ENCODE data around the gene CEP83. TPM values are rescaled to one million over a fixed set of nuclear protein-coding genes. Genes with fewer than 3 reads are reported as not detected.
"Not testable (repeated sequence)": the region's sequence is repeated elsewhere in the genome, so short reads cannot be mapped to it uniquely, and the experiment has no call there.

CEP83 gene
- total and polyA plus RNA-seq, 2 donors, result 4.6 to 42.9 TPM

DNA sequence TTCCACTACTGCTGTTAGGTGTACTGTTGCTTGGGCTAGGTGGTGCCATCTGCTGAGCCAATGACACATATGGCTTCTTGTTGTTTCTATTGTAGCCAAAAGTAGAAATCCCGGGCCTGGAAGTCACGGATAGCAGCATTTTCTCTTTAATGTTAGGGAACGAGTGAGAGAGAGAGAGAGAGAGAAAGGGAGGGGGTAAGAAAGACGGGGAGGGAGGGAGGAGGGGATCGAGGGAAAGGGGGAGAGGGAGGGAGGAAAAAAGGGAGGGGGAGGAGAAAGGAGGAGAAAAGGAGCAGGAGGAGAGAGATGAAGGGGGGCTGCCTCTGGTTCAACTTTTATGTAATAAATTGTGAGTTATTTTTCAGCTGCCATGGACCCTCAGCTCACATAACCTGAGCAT, 34.8 kb downstream of the CEP83 start:
- WGBS, result 98% methylated on average over 5 of the region's 5 CpGs
- H3K4me1 ChIP-seq (ENCODE audit: insufficient read depth); H3K36me3 ChIP-seq (ENCODE audit: insufficient read depth); H3K27ac ChIP-seq (ENCODE audit: low read depth); H3K4me3 ChIP-seq (ENCODE audit: low read depth, low read length); DNase-seq (ENCODE audit: extremely low spot score): not testable (repeated sequence)

DNA sequence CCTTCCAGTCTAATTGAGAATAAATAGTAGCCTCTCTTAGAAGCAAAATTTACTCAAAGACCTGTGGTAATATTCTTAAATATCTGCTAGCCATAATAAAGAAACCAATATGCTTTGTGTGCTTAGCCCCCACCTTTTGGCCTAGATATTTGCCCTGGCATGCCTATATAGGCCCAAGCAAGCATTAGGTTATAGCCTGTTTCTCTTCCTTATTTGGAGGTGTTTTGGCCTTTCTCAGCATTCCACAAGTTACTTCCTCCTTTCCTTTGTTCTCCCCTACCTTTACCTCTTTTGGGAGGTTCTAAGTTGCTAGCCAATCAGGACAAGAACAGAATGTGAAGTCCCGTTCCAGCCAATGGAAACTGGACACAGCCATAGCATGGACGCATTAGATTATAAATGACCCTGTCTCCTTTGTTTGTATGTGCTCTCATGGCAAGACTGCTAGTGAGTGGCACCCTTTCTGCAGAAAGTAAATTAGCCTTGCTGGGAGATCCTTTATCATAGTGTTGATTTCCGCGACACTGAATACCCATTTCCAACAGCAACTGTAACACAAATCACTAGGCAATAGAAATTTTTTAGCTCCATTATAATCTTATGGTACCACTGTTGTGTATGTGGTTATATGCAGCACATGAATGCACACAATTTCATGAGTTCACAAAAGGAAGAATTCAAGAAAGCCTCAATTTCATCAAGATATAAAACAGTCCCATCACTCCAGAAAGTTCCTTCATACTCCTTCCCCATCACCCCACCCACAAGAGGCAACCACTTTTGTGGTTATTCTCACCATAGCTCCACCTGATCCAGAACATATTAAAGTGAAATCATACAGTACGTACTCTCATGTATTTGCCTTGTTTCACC, 37.6 kb downstream of the CEP83 start:
- no peaks in the 10 kb centered on the region for H3K4me1 ChIP-seq (ENCODE audit: insufficient read depth)
- no peak overlapping the region for H3K4me3 ChIP-seq (ENCODE audit: low read depth, low read length)
- H3K36me3 ChIP-seq (ENCODE audit: insufficient read depth), result no peaks in the 10 kb centered on the region
- DNase-seq (ENCODE audit: extremely low spot score), result no peak
- WGBS, result 98% methylated on average over 5 of the region's 5 CpGs
- no peak overlapping the region for H3K27ac ChIP-seq (ENCODE audit: low read depth)

DNA sequence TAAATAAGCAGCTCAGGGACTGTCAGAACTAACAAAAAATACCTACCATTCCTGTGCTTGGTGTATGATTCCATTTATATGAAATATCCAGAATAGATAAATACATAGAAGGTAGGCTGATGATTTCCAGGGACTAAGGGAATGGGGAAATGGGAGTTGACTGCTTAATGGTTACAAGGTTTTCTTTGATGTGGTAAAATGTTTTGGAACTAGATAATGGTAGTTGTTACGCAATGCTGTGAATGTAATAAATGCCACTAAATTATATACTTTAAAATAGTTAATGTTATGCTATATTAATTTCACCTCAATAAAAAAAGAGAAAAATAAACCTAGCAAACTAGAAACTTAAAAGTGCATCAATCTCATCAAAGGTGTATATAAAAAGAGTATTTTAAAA, 41.1 kb downstream of the CEP83 start:
- Histone ChIP-seq H3K36me3 (ENCODE audit: insufficient read depth) (no peaks in the 10 kb centered on the region), H3K4me1 (ENCODE audit: insufficient read depth) (no peaks in the 10 kb centered on the region), H3K27ac (ENCODE audit: low read depth) (no peak overlapping the region), H3K4me3 (ENCODE audit: low read depth, low read length) (no peak overlapping the region)
- DNase-seq (ENCODE audit: extremely low spot score), result no peak
- WGBS, result 91% methylated on average over 1 of the region's 1 CpG

DNA sequence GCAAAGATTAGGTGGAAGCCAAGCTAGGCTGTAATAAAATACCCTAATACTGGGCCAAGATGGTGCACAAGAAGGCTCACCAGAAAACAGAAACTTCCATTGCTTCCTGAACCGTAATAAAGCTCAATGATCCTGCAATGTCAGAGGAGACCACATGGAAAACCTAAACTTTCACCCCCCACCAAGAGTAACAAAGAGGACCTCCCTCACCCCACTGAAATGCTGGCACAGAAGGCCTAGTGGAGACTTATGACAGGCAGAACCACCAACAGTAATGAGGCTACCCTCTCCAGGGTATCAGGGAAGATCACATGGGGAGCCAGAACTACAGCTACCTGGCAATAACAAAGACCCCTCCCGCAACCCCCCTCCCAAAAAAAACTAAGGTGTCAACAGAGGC, 43.1 kb downstream of the CEP83 start:
- DNase-seq (ENCODE audit: extremely low spot score), result no peak
- no peaks in the 10 kb centered on the region for H3K36me3 ChIP-seq (ENCODE audit: insufficient read depth)
- H3K4me3 ChIP-seq (ENCODE audit: low read depth, low read length), result no peak overlapping the region
- no peak overlapping the region for H3K27ac ChIP-seq (ENCODE audit: low read depth)
- WGBS, result 98% methylated on average over 2 of the region's 2 CpGs
- no peaks in the 10 kb centered on the region for H3K4me1 ChIP-seq (ENCODE audit: insufficient read depth)

DNA sequence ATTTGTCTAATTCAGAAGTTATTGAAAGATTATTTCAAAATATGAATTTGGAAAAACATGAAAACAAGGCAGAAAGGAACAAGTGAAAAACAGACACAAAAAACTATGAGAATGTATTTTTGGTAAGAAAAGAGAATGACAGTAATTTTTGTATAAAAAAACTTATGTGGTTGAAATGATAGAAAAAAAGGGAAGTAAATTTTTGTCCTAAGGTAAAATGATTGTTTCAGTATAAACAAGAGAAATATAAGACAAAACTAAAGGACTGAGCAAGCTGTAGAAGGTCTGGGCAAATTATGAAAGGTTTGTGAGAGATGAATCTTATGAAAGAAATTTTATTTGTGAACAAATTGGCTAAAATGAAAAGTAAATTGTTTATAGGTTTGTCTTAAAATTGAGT, 44.6 kb downstream of the CEP83 start:
- H3K4me1 ChIP-seq (ENCODE audit: insufficient read depth), result no peaks in the 10 kb centered on the region
- H3K27ac ChIP-seq (ENCODE audit: low read depth), result no peak overlapping the region
- H3K36me3 ChIP-seq (ENCODE audit: insufficient read depth), result no peaks in the 10 kb centered on the region
- no peak overlapping the region for H3K4me3 ChIP-seq (ENCODE audit: low read depth, low read length)
- DNase-seq (ENCODE audit: extremely low spot score), result no peak

DNA sequence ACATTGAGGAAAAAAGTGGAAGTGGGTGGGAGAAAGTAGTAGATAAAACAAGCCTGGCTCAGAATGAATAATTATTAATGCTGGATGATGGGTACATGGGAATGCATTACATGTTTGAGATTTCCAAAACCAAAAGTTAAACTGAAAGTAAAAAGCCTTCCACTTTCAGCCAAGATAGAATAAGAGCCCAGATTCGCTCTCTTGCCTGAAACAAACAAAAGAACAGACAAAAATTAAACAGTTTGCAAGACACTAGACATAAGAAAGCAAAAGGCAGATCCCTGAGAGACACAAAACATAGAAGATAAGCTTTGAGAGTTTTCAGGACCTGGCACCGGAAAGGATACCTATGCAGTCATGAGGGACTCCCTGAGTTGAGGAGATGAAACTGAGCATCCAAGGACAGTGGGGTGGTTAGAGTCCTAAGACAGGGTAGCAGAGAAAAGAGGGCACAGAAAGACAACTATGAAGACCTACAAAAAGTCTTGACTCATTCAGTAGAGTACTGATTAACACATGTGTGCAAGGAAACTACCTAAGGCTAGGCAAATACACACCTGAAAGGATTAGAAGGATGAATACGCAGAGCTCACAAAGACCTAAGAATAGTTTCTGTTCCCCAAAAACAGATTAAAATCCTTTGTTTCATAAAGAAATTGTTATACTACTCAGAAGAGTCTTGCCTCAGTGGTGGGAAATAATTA, 54.1 kb downstream of the CEP83 start:
- H3K4me1 ChIP-seq (ENCODE audit: insufficient read depth), result no peaks in the 10 kb centered on the region
- DNase-seq (ENCODE audit: extremely low spot score), result no peak
- H3K4me3 ChIP-seq (ENCODE audit: low read depth, low read length), result peak overlapping the region; percentile 15
- no peaks in the 10 kb centered on the region for H3K36me3 ChIP-seq (ENCODE audit: insufficient read depth)
- peak overlapping the region; percentile 10 for H3K27ac ChIP-seq (ENCODE audit: low read depth)
- 67% methylated on average over 3 of the region's 3 CpGs for WGBS

DNA sequence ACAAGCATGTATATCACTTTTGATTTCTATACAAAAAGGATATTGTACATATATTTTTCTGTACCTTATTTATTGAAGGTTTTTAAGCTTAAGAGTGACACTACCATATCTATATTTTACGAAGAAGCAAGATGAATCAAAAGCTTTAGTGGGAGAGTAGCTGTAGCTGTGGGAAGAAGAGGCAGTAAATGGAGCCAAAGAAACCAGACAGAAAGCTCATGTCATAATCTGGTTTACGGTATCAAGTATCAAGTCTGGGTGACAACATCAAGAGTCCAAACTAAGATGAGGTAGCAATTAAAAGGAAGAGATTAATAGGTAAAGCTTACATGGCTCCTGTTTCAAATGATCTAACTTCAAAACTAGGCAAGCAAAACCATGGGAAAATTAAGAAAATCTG, 54.8 kb downstream of the CEP83 start:
- no peaks in the 10 kb centered on the region for H3K36me3 ChIP-seq (ENCODE audit: insufficient read depth)
- no peak for DNase-seq (ENCODE audit: extremely low spot score)
- H3K27ac ChIP-seq (ENCODE audit: low read depth), result no peak overlapping the region
- no peaks in the 10 kb centered on the region for H3K4me1 ChIP-seq (ENCODE audit: insufficient read depth)
- no peak overlapping the region for H3K4me3 ChIP-seq (ENCODE audit: low read depth, low read length)
- WGBS, result 79% methylated on average over 2 of the region's 2 CpGs

DNA sequence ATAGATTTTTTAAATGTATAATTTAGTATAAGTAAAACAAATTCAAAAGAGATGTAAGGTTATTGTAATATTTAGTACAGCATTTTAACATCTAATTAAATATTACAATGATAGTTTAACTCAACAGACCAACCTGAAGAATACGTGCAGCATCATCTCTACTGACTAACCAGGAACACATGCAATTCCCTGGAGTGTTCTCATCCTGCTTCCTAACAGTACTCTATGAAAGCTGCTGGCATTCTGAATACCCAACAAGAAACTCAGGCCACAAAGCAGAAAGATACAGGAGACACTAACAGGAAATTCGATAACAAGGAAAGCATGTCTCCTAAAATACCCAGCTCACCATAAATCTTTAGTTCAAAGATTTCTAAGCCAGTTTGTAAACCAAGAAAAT, 58.3 kb downstream of the CEP83 start:
- WGBS, result 78% methylated on average over 2 of the region's 2 CpGs
- no peak for DNase-seq (ENCODE audit: extremely low spot score)
- Histone ChIP-seq H3K4me1 (ENCODE audit: insufficient read depth) (no peaks in the 10 kb centered on the region), H3K36me3 (ENCODE audit: insufficient read depth) (no peaks in the 10 kb centered on the region), H3K4me3 (ENCODE audit: low read depth, low read length) (no peak overlapping the region), H3K27ac (ENCODE audit: low read depth) (no peak overlapping the region)

DNA sequence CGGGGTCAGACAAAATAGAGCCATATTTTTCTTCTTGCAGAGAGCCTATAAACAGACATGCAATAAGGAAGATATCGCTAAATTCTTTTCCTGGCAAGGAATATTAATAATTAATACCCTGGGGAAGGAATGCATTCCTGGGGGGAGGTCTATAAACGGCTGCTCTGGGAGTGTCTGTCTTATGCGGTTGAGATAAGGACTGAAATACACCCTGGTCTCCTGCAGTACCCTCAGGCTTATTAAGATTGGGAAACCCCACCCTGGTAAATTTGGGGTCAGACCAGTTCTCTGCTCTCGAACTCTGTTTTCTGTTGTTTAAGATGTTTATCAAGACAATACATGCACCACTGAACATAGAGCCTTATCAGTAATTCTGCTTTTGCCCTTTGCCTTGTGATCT, 61.0 kb downstream of the CEP83 start:
- WGBS, result 96% methylated on average over 5 of the region's 5 CpGs
- H3K4me3 ChIP-seq (ENCODE audit: low read depth, low read length); H3K27ac ChIP-seq (ENCODE audit: low read depth); H3K36me3 ChIP-seq (ENCODE audit: insufficient read depth); DNase-seq (ENCODE audit: extremely low spot score); H3K4me1 ChIP-seq (ENCODE audit: insufficient read depth): not testable (repeated sequence)

DNA sequence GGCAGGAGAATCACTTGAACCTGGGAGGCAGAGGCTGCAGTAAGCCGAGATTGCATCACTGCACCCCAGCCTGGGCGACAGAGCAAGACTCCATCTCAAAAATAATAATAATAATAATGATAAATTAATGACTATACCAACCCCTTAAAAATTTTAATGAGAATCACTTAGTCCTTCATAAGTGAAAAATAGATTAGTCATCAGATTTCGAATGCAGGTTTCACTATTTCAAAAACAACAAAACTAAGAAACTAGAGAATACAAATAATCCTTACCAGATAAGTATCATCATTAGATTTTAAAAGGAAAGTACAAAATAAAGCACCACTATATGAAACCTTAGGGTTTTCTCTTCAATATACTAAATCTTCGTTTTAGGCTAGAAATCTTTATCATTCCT, 62.3 kb downstream of the CEP83 start:
- DNase-seq (ENCODE audit: extremely low spot score), result no peak
- Histone ChIP-seq H3K36me3 (ENCODE audit: insufficient read depth) (no peaks in the 10 kb centered on the region), H3K4me3 (ENCODE audit: low read depth, low read length) (no peak overlapping the region), H3K4me1 (ENCODE audit: insufficient read depth) (no peaks in the 10 kb centered on the region), H3K27ac (ENCODE audit: low read depth) (no peak overlapping the region)
- 95% methylated on average over 4 of the region's 4 CpGs for WGBS

DNA sequence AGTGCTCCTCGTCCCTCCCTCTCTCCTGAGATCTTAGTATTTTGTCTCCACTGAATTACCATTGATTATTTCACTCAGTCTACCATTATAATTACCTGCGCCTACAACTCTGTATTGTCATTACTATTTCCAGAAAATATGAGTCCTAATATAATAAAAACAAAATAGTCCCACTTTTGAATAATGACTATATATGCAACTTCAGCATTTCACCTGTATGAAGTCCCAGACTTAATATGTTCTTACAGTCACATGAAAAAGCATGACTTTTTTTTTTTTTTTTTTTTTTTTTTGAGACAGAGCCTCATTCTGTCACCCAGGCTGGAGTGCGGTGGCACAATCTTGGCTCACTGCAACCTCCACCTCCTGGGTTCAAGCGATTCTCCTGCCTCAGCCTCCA, 63.7 kb downstream of the CEP83 start:
- not testable (repeated sequence) for DNase-seq (ENCODE audit: extremely low spot score); H3K4me1 ChIP-seq (ENCODE audit: insufficient read depth); H3K36me3 ChIP-seq (ENCODE audit: insufficient read depth); H3K4me3 ChIP-seq (ENCODE audit: low read depth, low read length); H3K27ac ChIP-seq (ENCODE audit: low read depth)
- 98% methylated on average over 4 of the region's 4 CpGs for WGBS

DNA sequence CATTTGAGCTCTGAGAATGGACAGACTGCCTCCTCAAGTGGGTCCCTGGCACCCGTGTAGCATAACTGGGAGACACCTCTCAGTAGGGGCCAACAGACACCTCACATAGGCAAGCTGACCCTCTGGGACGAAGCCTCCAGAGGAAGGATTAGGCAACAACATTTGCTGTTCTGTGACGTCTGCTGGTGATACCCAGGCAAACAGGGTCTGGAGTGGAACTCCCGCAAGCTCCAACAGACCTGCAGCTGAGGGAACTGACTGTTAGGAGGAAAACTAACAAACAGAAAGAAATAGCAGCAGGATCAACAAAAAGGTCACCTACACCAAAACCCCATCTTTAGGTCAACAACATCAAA, 69.6 kb downstream of the CEP83 start:
- no peak for DNase-seq (ENCODE audit: extremely low spot score)
- H3K4me3 ChIP-seq (ENCODE audit: low read depth, low read length), result no peak overlapping the region
- H3K36me3 ChIP-seq (ENCODE audit: insufficient read depth), result no peaks in the 10 kb centered on the region
- no peaks in the 10 kb centered on the region for H3K4me1 ChIP-seq (ENCODE audit: insufficient read depth)
- WGBS, result 94% methylated on average over 4 of the region's 4 CpGs
- no peak overlapping the region for H3K27ac ChIP-seq (ENCODE audit: low read depth)

DNA sequence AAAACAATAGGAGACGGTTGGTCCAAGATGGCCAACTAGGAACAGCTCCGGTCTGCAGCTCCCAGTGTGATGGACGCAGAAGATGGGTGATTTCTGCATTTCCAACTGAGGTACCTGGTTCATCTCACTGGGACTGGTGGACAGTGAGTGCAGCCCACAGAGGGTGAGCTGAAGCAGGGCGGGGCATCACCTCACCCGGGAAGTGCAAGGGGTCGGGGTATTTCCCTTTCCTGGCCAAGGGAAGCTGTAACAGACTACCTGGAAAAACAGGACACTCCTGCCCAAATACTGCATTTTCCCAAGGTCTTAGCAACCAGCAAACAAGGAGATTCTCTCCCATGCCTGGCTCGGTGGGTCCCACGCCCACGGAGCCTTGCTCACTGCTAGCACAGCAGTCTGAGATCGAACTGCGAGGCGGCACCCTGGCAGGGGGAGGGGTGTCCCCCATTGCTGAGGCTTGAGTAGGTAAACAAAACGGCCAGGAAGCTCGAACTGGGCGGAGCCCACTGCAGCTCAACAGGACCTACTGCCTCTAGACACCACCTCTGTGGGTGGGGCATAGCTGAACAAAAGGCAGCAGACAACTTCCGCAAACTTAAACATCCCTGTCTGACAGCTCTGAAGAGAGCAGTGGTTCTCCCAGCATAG, 70.1 kb downstream of the CEP83 start:
- WGBS, result 90% methylated on average over 16 of the region's 16 CpGs
- H3K36me3 ChIP-seq (ENCODE audit: insufficient read depth); H3K4me1 ChIP-seq (ENCODE audit: insufficient read depth); H3K4me3 ChIP-seq (ENCODE audit: low read depth, low read length); H3K27ac ChIP-seq (ENCODE audit: low read depth); DNase-seq (ENCODE audit: extremely low spot score): not testable (repeated sequence)

DNA sequence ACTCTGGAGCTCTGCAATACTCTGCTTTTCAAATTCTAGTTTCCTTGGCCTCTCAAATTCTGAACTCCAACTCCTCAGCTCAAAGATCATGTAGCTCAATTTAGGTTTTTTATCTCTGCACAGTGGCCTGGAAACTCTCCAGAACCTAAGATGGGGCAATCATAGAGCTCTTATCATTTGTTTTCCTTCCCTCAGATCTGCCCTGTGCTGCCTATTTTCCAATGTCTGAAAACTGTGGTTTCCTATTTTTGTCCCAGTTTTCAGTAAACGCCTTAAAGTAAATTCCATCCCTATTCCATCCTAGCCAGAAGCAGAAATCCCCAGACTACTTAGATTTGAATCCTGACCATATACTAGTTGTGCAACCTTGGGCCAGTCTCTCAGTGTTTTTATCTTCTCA, 73.2 kb downstream of the CEP83 start:
- no peaks in the 10 kb centered on the region for H3K36me3 ChIP-seq (ENCODE audit: insufficient read depth)
- 47% methylated on average over 1 of the region's 1 CpG for WGBS

More for the DNA sequence above, 73.2 kb downstream of the CEP83 start:
- Histone ChIP-seq H3K27ac (ENCODE audit: low read depth) (no peak overlapping the region), H3K4me3 (ENCODE audit: low read depth, low read length) (no peak overlapping the region), H3K4me1 (ENCODE audit: insufficient read depth) (no peaks in the 10 kb centered on the region)
- DNase-seq (ENCODE audit: extremely low spot score), result no peak
